GM04503 (cell line): ENCODE results near the gene ZSCAN12.
A peak's percentile ranks its signal among the peaks of the same experiment; 100 is the strongest.

Experiments used
- DNase-seq: peaks from one replicate; pipeline ENCODE4 v3.0.0-alpha.2; 2012; ENCODE audit warnings: low read depth

The ZSCAN12 gene

GRCh38 chr6:28353981-28354676 lies 45.4 kb downstream of the ZSCAN12 start:
- no peak for DNase-seq

DNA sequence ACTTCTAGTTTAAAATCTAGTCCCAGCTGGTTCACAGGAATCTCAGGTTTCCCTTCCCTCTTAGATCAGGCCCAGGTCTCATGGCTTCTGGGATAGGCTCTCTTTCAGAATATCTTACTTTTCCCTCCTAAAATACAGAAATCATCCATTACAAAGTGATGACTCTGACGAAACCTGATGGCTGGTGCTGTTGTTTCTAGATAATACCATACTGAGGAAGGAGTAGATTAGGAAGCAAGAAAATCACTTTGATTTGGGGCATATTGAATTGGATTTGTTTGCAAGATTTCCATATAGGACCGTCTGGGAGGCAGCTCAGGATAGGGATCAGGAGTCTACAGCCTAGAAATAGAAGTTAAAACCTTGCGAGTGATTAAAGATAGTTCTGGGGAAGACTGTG lies 46.2 kb downstream of the ZSCAN12 start:
- no peak for DNase-seq

DNA sequence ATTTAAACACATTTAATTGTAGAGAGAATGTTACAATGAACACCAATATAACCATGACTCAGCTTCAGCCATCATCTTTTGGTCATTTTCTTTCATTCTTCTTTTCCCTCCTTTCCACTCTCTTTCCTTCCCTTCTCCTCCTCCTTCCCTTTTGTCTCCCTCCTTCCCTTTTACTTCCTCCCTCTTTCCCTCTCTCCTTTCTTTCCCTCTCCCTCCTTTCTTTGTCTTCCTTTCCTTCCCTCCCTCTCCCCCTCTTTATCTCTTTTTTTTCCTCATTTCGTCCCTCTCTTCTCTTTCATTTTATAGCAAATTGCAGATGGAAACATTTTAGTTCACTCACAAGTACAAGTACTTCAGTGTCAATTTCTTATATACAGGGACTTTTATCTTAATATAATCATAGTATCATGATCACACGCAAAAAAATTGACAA lies 48.0 kb downstream of the ZSCAN12 start:
- DNase-seq, result no peak

DNA sequence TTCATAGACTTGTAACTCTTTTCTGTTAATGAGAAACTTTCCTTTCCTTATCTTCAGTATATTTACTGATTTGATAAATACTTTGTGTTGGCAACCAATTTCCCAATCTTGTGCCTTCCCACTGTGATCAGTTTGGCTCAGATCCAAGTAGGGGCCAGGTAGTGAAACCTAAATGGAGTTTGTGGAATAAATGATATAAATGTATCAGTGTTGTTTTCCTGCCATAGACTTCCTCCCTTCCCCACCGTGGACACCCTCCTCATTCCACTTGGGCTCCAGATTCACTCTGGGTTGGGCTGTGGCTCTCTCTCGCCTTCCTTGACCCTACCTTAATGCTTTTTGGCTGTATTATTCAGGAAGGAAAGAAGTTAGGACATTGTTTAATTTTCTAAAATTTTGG lies 48.5 kb downstream of the ZSCAN12 start:
- no peak for DNase-seq

DNA sequence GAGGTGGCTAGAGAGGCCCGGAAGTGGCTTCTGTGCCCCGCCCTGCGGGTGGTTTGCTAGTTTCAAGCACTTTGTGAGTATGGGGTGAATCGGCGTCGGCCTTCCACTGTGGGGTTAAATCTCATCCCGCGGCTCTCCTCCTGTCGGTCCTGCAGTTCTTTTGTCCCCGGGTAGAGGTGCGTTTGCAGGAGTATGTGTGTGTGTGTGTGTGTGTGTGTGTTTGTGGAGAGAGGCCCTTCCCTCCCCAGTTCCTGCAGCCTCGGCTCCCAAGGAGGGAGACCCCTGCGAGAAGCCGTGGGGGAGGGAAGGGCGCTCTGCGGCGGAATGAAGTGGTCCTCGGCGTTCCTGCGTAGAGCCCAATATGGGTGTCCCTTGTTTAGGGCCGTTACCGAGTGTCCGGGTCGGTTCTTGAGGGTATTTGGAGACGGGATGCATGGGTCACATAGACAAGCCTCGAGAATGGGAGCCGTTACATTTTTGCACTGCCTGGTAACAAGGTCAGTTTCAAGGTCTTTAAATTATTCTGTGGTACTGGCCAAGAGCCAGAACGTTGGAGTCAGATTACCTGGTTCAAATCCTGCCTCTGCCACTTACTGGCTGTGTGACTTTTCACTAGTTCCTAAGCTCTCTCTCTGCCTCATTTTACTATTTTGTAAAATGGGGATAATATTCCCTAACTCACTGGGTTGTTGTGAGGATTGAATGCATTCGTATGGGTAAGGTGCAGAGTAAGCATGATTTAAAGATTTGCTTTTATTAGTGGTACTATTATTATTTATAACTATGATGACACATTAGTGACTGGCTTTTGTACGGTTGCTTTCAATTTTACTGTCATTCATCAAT lies 49.4 kb downstream of the ZSCAN12 start, which contains the start of gene ZKSCAN3:
ZKSCAN3 (plus strand) TSS at position 56 of the 846 bp plus-strand sequence. CDS start 9,640 bp downstream, outside the sequence.
- DNase-seq, result no peak

DNA sequence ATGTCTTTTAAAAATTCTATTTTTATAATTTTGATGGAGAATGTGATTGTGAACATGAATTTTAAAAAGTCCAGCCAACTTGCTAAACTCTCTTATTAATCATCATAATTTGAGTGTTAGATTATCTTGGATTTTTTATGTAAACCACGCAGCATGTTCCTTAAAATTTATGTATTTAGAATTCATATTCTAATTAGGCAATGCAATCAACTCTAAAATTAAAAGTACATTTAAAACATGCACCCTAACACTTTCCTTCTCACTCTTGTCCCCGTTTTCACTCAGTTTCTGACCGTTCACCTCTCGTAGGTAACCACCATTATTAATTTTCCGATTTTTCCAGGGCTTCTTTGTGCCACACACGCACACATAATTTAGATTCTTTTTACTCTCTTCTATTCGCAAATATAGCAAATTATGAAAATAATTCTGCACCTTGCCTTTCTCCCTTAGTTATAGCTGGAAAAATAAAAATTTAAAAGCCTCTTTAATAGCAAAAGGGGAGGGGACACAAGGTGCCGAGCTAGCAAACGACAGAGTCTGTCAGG lies 50.1 kb downstream of the ZSCAN12 start:
- no peak for DNase-seq

- DNase-seq, result no peak
Measured at GRCh38 chr6:28347119-28347518, 52.4 kb downstream of the ZSCAN12 start.

DNA sequence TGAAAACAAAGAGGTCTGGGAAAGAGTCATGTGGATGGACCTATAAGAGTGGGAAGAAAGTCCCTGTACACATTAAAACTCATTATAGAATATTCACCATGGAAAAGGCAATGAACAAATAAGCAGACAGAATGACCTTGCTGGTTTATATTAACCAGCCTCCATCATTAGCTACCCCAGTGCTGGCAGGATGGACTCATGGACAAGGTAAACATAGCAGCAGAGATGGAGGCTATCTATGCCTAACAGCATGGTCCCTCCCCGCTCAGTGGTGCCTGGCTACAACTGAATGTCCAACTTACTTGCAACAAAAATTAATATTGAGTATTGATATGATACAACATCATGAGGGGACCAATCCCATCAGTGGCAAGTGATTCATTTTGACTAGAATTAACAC lies 54.3 kb downstream of the ZSCAN12 start:
- DNase-seq, result no peak

GRCh38 chr6:28343898-28344677 lies 55.5 kb downstream of the ZSCAN12 start:
- no peak for DNase-seq

GRCh38 chr6:28340310-28341095 lies 59.0 kb downstream of the ZSCAN12 start:
- no peak for DNase-seq

DNA sequence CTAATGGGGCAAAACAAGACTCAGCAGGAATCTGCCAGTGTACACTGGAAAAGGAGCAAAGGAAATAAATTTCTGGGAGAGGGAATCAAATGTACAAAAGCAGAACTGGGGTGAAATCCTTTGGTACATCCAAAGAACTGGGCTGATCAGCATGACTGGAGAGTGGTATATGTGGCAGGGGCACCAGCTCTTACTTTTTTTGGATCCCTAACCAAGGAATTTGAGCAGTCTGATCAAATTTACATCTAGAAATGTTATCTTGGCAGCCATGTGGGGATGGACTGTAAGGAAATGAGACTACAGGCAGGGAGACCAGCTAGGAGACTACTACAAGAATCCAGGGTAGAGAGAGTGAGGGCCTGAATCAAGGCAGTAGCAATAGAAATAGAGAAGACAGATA lies 62.4 kb downstream of the ZSCAN12 start:
- no peak for DNase-seq

DNA sequence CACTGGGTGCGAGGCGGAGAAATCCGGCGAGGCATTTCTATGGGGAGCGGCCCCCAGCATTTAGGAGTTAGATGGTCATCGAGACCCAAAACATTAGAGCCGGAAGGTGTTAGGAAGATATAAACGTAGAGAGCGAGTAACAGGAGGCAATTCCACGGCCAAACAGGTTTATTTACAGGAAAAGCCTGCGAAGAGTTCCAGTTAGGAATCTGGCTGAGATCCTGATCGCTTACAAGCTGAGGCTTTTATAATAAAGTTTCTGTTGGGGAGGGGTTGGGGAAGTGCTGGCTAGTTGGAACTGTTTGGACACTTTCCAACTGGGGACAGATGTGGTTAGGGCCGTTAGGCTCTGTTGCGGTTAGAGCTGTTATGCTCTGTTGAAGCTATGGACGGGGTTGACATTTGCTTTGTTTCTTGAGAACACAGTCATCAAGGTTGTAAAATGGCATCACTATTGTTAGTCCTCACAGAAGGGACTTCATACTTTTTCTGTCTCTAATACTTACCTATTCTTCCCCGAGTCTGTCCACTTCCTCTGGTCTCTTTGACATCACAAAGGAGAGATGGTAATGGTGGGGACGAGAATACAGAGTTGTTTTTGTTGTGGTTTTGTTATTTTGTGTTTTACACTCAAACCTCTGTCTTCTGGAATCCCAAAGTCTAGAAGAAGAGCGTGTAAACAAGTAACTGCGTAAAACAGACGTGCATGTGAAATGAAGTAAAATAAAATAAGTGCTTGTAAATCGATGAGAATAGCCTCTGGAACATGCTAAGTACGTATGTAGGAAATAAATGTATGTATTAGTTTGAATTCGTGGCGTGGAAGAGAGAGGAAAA lies 63.0 kb downstream of the ZSCAN12 start:
- no peak for DNase-seq

GRCh38 chr6:28335564-28336283 lies 63.8 kb downstream of the ZSCAN12 start, which contains the start of gene ZSCAN31:
Gene ZSCAN31 (minus strand): TSS chr6:28336148. CDS start chr6:28329683, 6,465 bp downstream.
- peak; percentile 85 for DNase-seq

- no peak for DNase-seq
Measured at GRCh38 chr6:28335040-28335563, 64.4 kb downstream of the ZSCAN12 start.

- no peak for DNase-seq
Measured at GRCh38 chr6:28334286-28335039, 65.1 kb downstream of the ZSCAN12 start.

DNA sequence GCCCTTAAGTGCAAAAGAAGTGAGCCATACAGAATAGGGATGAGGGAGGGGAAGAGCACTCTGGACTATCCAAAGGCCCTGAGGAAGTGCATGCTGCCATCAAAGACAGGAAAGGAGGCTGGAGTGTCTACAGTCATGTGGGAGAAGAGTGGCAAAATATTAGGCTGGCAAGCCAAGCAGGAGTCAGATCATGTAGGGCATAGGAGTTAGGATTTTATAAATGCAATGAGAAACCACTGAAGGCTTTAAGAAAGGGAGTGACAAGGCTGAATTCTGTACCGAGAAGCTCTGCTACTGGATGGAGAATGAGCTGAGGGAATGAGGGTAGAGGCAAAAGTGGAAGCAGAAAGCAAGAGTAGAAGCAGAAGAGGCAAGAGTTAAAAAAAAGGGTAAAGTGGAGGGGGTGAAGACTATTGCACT lies 65.9 kb downstream of the ZSCAN12 start:
- DNase-seq, result no peak

DNA sequence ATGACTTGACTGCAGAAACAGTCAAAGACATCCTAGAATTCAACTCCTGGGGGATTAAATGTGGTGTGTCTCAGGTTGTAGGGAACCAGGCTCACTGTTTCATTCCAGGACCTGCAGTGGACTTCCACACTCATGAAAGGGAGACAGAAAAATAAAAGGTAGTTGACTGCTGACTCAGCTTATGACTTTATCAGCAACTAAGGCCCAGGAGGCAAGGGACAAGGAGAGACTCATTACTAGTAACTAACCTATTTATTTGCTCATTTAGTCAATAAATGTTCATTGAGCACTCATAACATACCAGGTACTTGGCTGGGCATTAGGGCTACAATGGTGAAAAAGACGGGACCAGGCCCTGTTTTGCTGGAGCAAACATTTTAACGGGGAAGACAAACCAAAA lies 66.5 kb downstream of the ZSCAN12 start:
- DNase-seq, result no peak

GRCh38 chr6:28330041-28330440 lies 69.5 kb downstream of the ZSCAN12 start:
- no peak for DNase-seq
